Measurements from ENCODE around the gene PRDM16.

Gene PRDM16

DNA sequence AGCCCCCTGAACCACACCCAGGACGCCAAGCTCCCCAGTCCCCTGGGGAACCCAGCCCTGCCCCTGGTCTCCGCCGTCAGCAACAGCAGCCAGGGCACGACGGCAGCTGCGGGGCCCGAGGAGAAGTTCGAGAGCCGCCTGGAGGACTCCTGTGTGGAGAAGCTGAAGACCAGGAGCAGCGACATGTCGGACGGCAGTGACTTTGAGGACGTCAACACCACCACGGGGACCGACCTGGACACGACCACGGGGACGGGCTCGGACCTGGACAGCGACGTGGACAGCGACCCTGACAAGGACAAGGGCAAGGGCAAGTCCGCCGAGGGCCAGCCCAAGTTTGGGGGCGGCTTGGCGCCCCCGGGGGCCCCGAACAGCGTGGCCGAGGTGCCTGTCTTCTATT lies 342.8 kb downstream of the PRDM16 start:
- Histone ChIP-seq H3K36me3 (ENCODE audit: control insufficient read depth, insufficient read depth, low read length) (no peaks in the 10 kb centered on the region), H3K9me3 (ENCODE audit: control insufficient read depth, low read length) (peaks cover 5% of the 10 kb centered on the region), H3K4me3 (ENCODE audit: insufficient read depth, low read depth, low read length, poor library complexity, severe bottlenecking) (no peak overlapping the region), H3K27ac (ENCODE audit: insufficient read depth, low read length, poor library complexity, severe bottlenecking) (no peak overlapping the region), H3K27me3 (replicated peaks; ENCODE audit: control insufficient read depth, insufficient read depth, low read length, poor library complexity, severe bottlenecking) (no peaks in the 10 kb centered on the region), H3K4me1 (ENCODE audit: control insufficient read depth, insufficient read depth, low read length, poor library complexity, severe bottlenecking) (no peaks in the 10 kb centered on the region)
- no peak for DNase-seq

DNA sequence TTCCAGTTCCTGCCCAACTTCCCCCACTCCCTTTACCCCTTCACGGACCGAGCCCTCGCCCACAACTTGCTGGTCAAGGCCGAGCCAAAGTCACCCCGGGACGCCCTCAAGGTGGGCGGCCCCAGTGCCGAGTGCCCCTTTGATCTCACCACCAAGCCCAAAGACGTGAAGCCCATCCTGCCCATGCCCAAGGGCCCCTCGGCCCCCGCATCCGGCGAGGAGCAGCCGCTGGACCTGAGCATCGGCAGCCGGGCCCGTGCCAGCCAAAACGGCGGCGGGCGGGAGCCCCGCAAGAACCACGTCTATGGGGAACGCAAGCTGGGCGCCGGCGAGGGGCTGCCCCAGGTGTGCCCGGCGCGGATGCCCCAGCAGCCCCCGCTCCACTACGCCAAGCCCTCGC lies 343.4 kb downstream of the PRDM16 start:
- Histone ChIP-seq H3K36me3 (ENCODE audit: control insufficient read depth, insufficient read depth, low read length) (no peaks in the 10 kb centered on the region), H3K27me3 (replicated peaks; ENCODE audit: control insufficient read depth, insufficient read depth, low read length, poor library complexity, severe bottlenecking) (no peaks in the 10 kb centered on the region), H3K27ac (ENCODE audit: insufficient read depth, low read length, poor library complexity, severe bottlenecking) (no peak overlapping the region), H3K9me3 (ENCODE audit: control insufficient read depth, low read length) (peaks cover 7% of the 10 kb centered on the region), H3K4me1 (ENCODE audit: control insufficient read depth, insufficient read depth, low read length, poor library complexity, severe bottlenecking) (no peaks in the 10 kb centered on the region), H3K4me3 (ENCODE audit: insufficient read depth, low read depth, low read length, poor library complexity, severe bottlenecking) (no peak overlapping the region)
- no peak for DNase-seq

DNA sequence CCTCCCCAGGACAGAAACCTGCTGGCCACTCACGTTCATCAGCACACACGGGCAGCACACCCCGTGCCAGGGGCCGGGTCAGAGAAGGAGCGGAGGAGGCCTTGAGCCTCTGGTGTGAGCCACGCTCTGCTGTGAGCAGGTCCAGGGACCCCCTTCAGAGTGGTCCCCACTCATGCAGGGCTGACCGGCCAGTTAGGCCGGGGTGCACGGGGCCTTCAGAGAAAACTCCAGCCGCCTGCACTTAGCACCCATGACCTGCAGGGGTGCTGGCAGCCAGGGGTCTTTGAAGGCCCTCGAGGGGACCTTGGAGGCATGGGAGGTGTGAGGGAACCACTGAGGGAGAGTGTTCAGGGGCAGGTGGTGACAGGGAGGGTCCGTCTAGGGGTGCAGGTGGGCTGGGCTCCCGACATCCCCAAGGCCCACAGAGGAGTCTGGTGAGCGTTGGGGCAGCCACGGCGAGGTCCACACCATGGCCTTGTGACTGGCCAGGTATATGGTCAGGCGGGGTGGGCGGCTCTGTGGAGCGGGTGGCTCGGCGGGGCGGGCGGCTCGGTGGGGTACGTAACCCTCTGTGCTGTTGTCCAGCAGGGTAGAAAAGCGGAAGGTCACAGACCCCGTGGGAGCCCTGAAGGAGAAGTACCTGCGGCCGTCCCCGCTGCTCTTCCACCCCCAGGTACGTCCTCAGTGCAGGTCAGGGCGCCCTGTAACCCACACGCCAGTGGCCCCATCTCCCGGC lies 345.1 kb downstream of the PRDM16 start:
- H3K4me3 ChIP-seq (ENCODE audit: insufficient read depth, low read depth, low read length, poor library complexity, severe bottlenecking): no peak overlapping the region
- H3K27ac ChIP-seq (ENCODE audit: insufficient read depth, low read length, poor library complexity, severe bottlenecking): no peak overlapping the region
- H3K4me1 ChIP-seq (ENCODE audit: control insufficient read depth, insufficient read depth, low read length, poor library complexity, severe bottlenecking): no peaks in the 10 kb centered on the region
- H3K27me3 ChIP-seq (replicated peaks; ENCODE audit: control insufficient read depth, insufficient read depth, low read length, poor library complexity, severe bottlenecking): no peaks in the 10 kb centered on the region
- DNase-seq: no peak
- H3K9me3 ChIP-seq (ENCODE audit: control insufficient read depth, low read length): peaks cover 7% of the 10 kb centered on the region
- no peaks in the 10 kb centered on the region for H3K36me3 ChIP-seq (ENCODE audit: control insufficient read depth, insufficient read depth, low read length)

DNA sequence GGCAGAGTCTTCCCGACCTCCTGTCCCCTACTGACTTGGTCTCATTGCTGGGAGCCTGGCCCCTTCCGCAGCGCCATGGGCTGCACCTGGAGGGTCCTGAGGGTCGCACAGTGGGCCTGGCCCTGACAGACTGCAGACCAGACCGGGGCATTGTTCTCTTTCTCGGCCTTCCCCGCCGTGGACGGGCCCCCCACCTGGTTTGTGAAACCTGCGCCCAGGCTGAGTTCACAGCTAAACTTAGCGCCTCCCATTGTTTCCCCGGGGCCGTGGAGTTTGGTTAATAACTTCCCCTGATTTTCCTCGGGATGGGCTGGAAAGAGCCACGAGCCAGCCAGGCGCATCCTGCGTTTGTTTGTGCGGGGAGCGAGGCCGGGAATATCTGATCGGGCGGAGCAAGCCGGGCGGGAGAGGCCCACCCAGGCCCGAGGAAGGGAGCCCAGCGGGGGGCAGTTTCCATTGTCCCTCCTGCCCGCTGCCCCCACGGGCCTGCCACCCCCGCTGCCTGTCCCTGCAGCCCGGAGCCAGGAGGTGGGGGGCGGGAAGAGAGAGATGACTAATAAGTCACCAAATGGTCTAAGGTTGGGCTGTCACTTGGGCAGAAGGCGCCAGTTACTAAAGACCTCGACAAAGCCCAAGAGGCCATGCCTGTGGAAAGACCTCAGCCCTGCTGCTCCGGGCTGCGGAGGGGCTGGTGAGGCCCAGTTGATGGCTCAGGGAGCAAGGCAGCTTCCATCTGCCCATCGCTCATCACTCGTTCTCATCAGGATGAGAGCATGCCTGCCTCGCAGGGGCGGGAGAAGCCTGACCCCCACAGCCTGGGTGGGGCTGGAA lies 346.5 kb downstream of the PRDM16 start:
- Histone ChIP-seq H3K36me3 (ENCODE audit: control insufficient read depth, insufficient read depth, low read length) (no peaks in the 10 kb centered on the region), H3K27ac (ENCODE audit: insufficient read depth, low read length, poor library complexity, severe bottlenecking) (no peak overlapping the region), H3K27me3 (replicated peaks; ENCODE audit: control insufficient read depth, insufficient read depth, low read length, poor library complexity, severe bottlenecking) (no peaks in the 10 kb centered on the region), H3K9me3 (ENCODE audit: control insufficient read depth, low read length) (peaks cover 7% of the 10 kb centered on the region), H3K4me1 (ENCODE audit: control insufficient read depth, insufficient read depth, low read length, poor library complexity, severe bottlenecking) (no peaks in the 10 kb centered on the region), H3K4me3 (ENCODE audit: insufficient read depth, low read depth, low read length, poor library complexity, severe bottlenecking) (no peak overlapping the region)
- DNase-seq: no peak

DNA sequence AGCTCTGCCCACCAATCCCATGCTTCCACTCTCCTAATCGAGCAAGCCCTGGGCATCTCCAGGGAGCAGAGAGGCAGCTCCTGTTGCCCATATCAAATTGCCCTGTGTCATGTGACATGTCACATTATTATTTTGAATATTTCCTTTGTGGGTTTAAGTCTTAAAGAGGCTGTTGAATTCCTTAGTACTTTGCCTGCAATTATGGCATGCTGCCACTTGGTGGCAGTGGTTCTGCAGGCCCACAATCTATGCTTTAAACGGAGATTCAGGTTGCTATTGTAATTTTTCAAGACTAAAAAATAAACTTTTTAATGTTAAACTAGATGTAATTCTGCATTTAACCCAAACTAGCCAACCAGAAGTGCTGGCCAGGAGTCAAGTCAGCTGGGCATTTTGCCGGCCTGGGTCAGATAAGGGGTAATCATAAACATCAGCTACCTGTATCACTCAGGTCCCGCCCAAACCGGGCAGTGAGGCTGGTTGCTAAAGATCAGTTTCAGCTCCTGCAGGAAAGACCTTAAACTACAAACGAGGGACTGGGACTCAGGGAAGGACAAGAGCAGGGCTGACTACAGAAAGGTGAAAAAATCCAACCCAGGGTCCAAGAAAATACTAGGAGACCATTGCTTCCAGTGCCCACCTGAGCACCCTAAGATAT lies 348.2 kb downstream of the PRDM16 start:
- no peaks in the 10 kb centered on the region for H3K27me3 ChIP-seq (replicated peaks; ENCODE audit: control insufficient read depth, insufficient read depth, low read length, poor library complexity, severe bottlenecking)
- peaks cover 7% of the 10 kb centered on the region for H3K9me3 ChIP-seq (ENCODE audit: control insufficient read depth, low read length)
- H3K4me3 ChIP-seq (ENCODE audit: insufficient read depth, low read depth, low read length, poor library complexity, severe bottlenecking): no peak overlapping the region
- H3K4me1 ChIP-seq (ENCODE audit: control insufficient read depth, insufficient read depth, low read length, poor library complexity, severe bottlenecking): no peaks in the 10 kb centered on the region
- DNase-seq: no peak
- no peaks in the 10 kb centered on the region for H3K36me3 ChIP-seq (ENCODE audit: control insufficient read depth, insufficient read depth, low read length)
- no peak overlapping the region for H3K27ac ChIP-seq (ENCODE audit: insufficient read depth, low read length, poor library complexity, severe bottlenecking)

DNA sequence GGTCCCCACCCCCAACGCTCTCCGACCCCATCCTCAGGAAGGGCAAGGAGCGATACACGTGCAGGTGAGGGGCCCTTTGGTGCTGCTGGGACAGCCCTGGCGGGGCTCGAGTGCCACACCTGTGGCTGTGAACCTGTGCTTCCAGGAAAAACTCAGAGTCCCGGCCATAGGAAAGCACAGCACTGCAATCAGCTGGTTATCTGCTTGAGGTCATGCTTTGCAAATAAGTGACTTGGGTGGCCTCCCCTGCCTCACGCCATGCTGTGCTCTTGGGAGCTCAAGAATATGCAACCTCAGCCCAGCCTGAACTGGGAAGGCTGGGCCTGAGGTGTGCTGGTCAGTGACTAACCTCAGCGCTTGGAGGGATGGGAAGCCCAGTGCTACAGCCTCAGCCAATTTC lies 348.9 kb downstream of the PRDM16 start:
- H3K4me3 ChIP-seq (ENCODE audit: insufficient read depth, low read depth, low read length, poor library complexity, severe bottlenecking): no peak overlapping the region
- H3K27me3 ChIP-seq (replicated peaks; ENCODE audit: control insufficient read depth, insufficient read depth, low read length, poor library complexity, severe bottlenecking): no peaks in the 10 kb centered on the region
- DNase-seq: no peak
- H3K9me3 ChIP-seq (ENCODE audit: control insufficient read depth, low read length): peaks cover 7% of the 10 kb centered on the region
- no peaks in the 10 kb centered on the region for H3K4me1 ChIP-seq (ENCODE audit: control insufficient read depth, insufficient read depth, low read length, poor library complexity, severe bottlenecking)
- no peak overlapping the region for H3K27ac ChIP-seq (ENCODE audit: insufficient read depth, low read length, poor library complexity, severe bottlenecking)
- no peaks in the 10 kb centered on the region for H3K36me3 ChIP-seq (ENCODE audit: control insufficient read depth, insufficient read depth, low read length)

DNA sequence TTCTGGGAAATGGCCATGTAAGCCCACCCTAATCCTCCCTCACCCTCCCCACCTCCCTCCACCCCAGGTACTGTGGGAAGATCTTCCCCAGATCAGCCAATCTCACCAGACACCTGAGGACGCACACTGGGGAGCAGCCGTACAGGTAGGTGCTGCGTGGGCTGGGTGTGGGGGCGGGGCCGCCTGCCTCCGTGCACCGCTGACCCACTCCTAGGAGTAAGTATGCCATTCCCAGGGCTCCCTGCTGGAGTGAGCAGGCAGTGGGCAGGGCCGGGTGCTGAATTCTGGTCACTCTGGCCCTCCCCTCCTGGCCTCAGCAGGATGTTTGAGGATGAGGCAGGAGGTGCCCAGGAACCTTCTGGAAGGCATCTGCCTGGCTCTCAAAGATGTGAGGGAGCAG lies 349.6 kb downstream of the PRDM16 start:
- no peaks in the 10 kb centered on the region for H3K27me3 ChIP-seq (replicated peaks; ENCODE audit: control insufficient read depth, insufficient read depth, low read length, poor library complexity, severe bottlenecking)
- DNase-seq: no peak
- no peaks in the 10 kb centered on the region for H3K4me1 ChIP-seq (ENCODE audit: control insufficient read depth, insufficient read depth, low read length, poor library complexity, severe bottlenecking)
- no peak overlapping the region for H3K27ac ChIP-seq (ENCODE audit: insufficient read depth, low read length, poor library complexity, severe bottlenecking)
- H3K4me3 ChIP-seq (ENCODE audit: insufficient read depth, low read depth, low read length, poor library complexity, severe bottlenecking): no peak overlapping the region
- H3K36me3 ChIP-seq (ENCODE audit: control insufficient read depth, insufficient read depth, low read length): no peaks in the 10 kb centered on the region
- H3K9me3 ChIP-seq (ENCODE audit: control insufficient read depth, low read length): peaks cover 7% of the 10 kb centered on the region

DNA sequence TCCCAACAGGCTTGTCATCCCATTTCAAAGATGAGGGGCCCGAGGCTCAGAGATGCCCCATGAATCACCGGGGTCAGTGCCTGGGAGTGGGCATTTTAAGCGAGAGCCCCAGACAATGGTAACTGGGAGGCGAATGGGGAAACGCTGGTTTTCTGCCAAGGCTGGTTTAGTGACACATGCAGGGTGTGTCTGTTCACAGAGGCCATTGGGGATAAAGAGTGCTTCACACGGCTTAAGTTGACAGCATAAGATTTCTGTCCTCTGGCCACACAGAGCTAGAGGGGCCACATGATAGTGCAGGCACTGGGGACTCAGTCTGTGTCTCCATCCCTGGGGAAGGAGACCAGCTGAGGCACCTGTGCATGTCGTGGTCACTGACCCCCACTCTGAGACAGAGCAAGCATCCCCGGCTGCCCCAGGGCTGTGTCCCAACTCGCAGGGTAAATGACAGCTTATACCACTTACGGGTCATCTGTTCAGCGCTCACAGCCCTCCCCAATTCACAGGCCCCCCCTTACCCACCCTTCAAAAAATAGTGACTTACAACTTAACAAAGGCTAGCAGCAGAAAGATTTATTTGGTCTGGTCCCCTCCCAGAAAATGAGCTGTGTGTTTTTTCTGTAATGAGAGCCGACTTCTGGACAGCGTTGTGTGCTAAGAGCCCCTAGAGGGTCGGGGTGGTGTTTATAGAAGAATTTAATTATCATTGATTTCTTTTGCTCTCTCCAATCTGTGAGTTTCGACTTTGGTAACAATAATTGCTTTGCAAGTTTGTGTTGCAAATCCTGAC lies 350.6 kb downstream of the PRDM16 start:
- no peak for DNase-seq
- no peaks in the 10 kb centered on the region for H3K4me1 ChIP-seq (ENCODE audit: control insufficient read depth, insufficient read depth, low read length, poor library complexity, severe bottlenecking)
- H3K27me3 ChIP-seq (replicated peaks; ENCODE audit: control insufficient read depth, insufficient read depth, low read length, poor library complexity, severe bottlenecking): peaks cover 4% of the 10 kb centered on the region

DNA sequence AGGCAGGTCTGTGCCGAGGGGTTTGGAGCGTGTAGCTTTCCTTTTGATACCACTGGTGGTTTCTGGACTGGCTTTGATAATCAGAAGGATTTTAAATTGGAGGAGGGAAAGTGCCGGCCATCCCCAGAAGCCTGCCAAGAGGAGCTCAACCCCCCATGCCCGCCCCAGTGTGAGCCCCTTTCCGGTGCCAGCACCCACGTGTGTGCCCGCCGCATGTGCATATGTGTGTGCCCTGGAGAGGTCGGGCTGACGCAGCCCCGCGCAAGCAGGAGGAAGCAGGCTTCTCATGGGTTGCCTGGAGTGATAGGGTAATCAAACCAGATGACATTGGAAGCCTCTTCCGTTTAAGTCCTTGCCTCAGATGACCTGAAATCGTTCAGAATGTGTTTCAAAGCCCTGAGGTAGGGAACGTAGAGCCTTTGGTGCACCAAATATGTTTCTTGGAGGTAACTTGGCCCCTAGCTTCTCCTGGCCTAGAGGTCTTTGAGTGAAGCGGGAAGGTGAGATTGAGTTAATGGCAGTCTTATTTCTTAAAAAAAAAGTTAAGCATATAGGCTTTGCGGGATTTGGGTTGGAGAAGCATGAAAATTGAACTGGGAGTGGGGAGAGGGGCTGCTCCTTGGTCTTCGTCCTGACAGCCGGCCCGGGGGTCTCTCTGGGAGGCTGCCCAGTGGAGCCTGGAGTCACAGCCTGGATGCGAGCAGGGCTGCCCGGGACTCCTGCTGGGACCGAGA lies 351.4 kb downstream of the PRDM16 start:
- no peaks in the 10 kb centered on the region for H3K4me1 ChIP-seq (ENCODE audit: control insufficient read depth, insufficient read depth, low read length, poor library complexity, severe bottlenecking)
- H3K36me3 ChIP-seq (ENCODE audit: control insufficient read depth, insufficient read depth, low read length): no peaks in the 10 kb centered on the region
- no peak overlapping the region for H3K27ac ChIP-seq (ENCODE audit: insufficient read depth, low read length, poor library complexity, severe bottlenecking)
- DNase-seq: no peak
- H3K27me3 ChIP-seq (replicated peaks; ENCODE audit: control insufficient read depth, insufficient read depth, low read length, poor library complexity, severe bottlenecking): peaks cover 4% of the 10 kb centered on the region
- H3K4me3 ChIP-seq (ENCODE audit: insufficient read depth, low read depth, low read length, poor library complexity, severe bottlenecking): no peak overlapping the region
- H3K9me3 ChIP-seq (ENCODE audit: control insufficient read depth, low read length): peaks cover 7% of the 10 kb centered on the region

More for the DNA sequence above, 350.6 kb downstream of the PRDM16 start:
- no peaks in the 10 kb centered on the region for H3K36me3 ChIP-seq (ENCODE audit: control insufficient read depth, insufficient read depth, low read length)
- no peak overlapping the region for H3K4me3 ChIP-seq (ENCODE audit: insufficient read depth, low read depth, low read length, poor library complexity, severe bottlenecking)
- no peak overlapping the region for H3K27ac ChIP-seq (ENCODE audit: insufficient read depth, low read length, poor library complexity, severe bottlenecking)
- peaks cover 7% of the 10 kb centered on the region for H3K9me3 ChIP-seq (ENCODE audit: control insufficient read depth, low read length)

Data from effector memory CD4-positive, alpha-beta T cell (primary cell).